HG02759 (cell line): ENCODE data around the gene MARCO.
"Not testable (repeated sequence)": the region's sequence is repeated elsewhere in the genome, so short reads cannot be mapped to it uniquely, and the experiment has no call there.

Experiments
- ATAC-seq: cut with Tn5 transposase; IDR thresholded peaks from one replicate; pipeline ENCODE4 v1.9.1; 2021; ENCODE audit warnings: mild to moderate bottlenecking, moderate library complexity; ENCODE audit not compliant: unreplicated experiment

The MARCO gene

DNA sequence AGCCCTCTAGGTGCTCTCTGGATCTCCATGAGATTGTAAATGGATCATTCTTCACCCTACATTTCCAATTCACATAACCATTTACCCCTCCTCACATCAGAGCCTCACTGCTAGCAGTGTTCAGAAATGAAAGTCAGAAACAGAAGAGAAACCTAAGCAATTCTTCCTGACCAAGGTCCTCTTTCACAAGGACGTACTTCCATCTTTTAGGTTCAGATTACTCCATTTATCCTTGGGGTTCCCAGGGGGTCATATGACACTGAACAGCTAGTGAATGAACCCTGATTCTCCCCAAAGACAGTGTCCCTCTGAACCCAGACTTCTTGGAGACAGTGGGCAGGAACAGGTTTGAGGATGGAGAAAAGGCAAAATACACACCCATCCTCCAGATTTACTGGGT is 12.9 kb upstream of the MARCO start:
- ATAC-seq: no peak

GRCh38 chr2:118932949-118933348 is 9.0 kb upstream of the MARCO start:
- ATAC-seq: no peak

GRCh38 chr2:118936306-118936705 is 5.7 kb upstream of the MARCO start:
- ATAC-seq: no peak

DNA sequence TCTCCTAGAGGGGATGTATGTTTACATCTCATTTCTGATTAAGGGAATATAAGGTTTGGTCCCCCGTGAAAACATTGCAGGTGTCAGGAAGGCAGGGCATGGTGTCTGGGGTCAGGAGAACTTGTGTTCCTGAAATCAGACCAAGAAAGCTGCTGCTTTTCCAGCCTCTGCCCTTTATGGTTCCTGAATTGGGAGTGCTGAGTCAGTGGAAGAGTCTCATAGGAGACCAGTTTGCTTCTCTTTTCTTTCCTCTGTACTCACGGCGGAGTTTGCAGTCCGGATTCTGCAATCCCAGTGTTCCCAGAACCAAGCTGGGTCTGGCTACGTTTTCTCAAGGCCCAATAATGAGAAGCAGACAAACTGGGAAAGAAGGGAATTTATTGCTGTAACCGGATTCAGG is 5.1 kb upstream of the MARCO start:
- ATAC-seq: no peak

DNA sequence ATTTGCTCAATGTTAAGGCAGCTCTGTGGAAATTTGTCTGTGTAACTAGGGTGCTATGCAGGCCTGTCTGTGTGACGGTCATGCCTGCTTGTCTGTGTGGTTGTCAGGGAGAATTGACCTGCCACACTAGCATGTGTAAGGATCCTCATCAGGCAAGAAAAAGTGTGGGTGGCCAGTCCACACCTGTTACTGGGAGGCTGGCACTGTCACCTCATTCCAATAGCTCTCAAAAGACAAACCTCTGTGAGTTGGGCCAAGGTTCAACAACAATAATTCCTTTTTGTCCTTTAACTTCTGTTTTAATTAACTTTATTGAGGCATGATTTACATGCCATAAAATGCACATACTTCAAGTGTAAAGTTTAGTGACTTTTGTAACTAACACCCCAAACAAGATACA is 4.2 kb upstream of the MARCO start:
- ATAC-seq: no peak

- ATAC-seq: no peak
Measured at GRCh38 chr2:118939994-118940393, 2.0 kb upstream of the MARCO start.

- ATAC-seq: no peak
Measured at GRCh38 chr2:118940486-118941120, 1.4 kb upstream of the MARCO start.

DNA sequence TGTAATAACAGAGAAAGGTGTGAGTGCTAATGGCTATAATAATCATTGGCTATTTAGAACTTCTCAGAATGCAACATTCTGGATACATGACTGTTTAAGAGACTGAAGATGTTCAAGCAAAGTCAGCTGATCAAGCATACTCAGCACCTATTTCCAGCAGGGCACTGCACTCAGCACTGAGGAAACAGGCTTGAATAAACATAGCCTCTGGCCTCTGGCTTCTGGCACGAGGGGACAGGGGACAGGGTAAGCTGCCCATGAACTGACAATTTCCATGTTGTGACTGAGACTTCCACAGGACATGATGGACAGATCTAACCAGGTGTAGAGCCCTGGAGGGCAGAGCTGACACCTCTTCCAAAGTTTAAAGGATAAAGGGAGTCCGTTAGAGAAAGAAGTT is 1.3 kb downstream of the MARCO start:
- ATAC-seq: no peak

- ATAC-seq: no peak
Measured at GRCh38 chr2:118945881-118946280, 3.9 kb downstream of the MARCO start.

DNA sequence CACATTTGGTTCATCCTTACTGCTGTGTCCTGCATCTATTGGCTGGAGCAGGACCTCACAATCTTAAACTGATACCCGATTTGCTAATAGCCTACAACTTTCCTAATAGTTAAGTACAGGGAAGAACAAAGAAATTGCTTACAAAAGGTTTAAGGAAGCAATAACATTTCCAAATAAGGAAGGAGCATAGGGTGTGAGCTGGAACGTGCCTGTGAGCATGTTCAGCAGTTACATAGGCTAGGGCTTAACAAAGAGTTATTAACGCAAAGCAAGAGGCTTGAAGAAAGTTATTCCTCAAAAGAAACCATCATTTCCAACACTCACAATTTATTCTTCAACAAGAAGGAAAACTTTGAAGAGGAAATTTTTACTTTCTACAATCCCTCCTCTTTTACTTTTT is 6.3 kb downstream of the MARCO start:
- not testable (repeated sequence) for ATAC-seq

GRCh38 chr2:118954297-118955060 is 12.5 kb downstream of the MARCO start:
- ATAC-seq: no peak

GRCh38 chr2:118965737-118966136 is 23.7 kb downstream of the MARCO start:
- no peak for ATAC-seq

GRCh38 chr2:118967124-118967880 is 25.3 kb downstream of the MARCO start:
- no peak for ATAC-seq

DNA sequence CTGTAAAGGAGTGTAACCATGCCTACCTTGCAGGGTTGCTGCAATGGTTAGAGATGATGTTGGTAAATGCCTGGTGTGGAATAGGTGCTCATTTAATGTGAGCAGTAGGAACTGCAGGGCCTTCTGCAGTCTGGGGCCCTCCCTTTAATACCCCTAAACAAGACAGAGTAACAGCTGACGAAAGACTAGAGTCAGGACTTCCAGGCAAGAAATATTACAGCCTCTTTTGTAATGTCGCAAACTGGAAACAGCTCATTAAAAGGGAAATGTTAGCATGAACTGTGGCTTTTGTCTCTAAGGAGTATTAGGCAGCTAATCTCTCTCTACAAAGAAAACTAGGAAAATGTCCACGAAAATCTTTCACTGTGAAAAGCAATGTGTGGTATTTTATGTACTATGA is 26.0 kb downstream of the MARCO start:
- ATAC-seq: no peak

GRCh38 chr2:118968961-118969733 is 27.2 kb downstream of the MARCO start:
- no peak for ATAC-seq

GRCh38 chr2:118969734-118970395 is 27.9 kb downstream of the MARCO start:
- no peak for ATAC-seq

GRCh38 chr2:118970396-118971135 is 28.6 kb downstream of the MARCO start:
- no peak for ATAC-seq

- no peak for ATAC-seq
Measured at GRCh38 chr2:118971245-118972122, 29.5 kb downstream of the MARCO start.

DNA sequence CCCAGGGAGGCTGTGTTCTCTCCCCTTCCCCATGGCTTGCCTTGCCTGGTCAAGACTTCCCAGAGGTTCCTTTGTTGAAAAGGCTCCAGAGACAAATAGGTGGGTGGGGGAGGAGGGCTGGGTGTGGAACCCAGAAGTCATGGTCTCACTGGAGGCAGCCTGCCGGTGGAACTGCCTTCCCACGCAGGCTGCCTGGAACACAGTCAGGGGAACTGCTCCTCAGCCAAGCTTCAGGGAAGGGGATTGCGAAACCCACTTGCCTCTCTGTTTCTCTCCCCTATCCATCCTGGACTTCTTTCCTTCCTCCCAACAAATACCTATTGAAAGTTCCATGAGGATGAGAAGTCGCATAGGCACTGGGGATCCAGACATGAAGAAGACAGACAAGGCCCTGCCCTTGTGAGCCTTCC is 31.6 kb downstream of the MARCO start:
- ATAC-seq: no peak
